Gastrocnemius medialis (tissue), 4 donors: ENCODE measurements around the gene OR2B2.

Source experiments
- POLR2A ChIP-seq, 2 donors: fragments of 450-650 bp; IDR thresholded peaks; one replicate each; pipeline ENCODE4 v1.6.1; 2017; ENCODE audit warnings: antibody characterized with exemption in 2 of 2, mild to moderate bottlenecking in 2 of 2, moderate library complexity in 2 of 2
- TF ChIP-seq, protein P1 (sequence below), 5 experiments: fragments of 450-650 bp in 3 of 5; fragments of 200-600 bp in 2 of 5; sonication (generic) in 2 of 5; IDR thresholded peaks in 4 of 5; conservative IDR thresholded peaks in 1 of 5; 1 replicate in 4 of 5; 2 replicates in 1 of 5; pipeline ENCODE4 v1.5.1; 2016 to 2019; ENCODE audit warnings: antibody characterized with exemption in 5 of 5, mild to moderate bottlenecking in 3 of 5, moderate library complexity in 3 of 5

GRCh38 chr6:27873021-27873940, 38.9 kb downstream of the OR2B2 start:
- TF ChIP-seq POLR2A (IDR thresholded peaks at IDR 0.05), result peak in 1 of 2 donors; percentile 17
- TF ChIP-seq, protein P1, sequence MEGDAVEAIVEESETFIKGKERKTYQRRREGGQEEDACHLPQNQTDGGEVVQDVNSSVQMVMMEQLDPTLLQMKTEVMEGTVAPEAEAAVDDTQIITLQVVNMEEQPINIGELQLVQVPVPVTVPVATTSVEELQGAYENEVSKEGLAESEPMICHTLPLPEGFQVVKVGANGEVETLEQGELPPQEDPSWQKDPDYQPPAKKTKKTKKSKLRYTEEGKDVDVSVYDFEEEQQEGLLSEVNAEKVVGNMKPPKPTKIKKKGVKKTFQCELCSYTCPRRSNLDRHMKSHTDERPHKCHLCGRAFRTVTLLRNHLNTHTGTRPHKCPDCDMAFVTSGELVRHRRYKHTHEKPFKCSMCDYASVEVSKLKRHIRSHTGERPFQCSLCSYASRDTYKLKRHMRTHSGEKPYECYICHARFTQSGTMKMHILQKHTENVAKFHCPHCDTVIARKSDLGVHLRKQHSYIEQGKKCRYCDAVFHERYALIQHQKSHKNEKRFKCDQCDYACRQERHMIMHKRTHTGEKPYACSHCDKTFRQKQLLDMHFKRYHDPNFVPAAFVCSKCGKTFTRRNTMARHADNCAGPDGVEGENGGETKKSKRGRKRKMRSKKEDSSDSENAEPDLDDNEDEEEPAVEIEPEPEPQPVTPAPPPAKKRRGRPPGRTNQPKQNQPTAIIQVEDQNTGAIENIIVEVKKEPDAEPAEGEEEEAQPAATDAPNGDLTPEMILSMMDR (IDR thresholded peaks at IDR 0.05 in 4 of 5, conservative IDR thresholded peaks at IDR 0.05 in 1 of 5), result no peak
